ENCODE data around the gene RITA1. TPM values are rescaled to one million over a fixed set of nuclear protein-coding genes. Genes with fewer than 3 reads are reported as not detected.

The RITA1 gene
- total and polyA plus RNA-seq, 3 donors from 2014 or later, result 14.3 to 22.1 (median 20.9) TPM

GRCh38 chr12:113142886-113143332 lies 42.6 kb upstream of the RITA1 start:
- Histone ChIP-seq H3K36me3 (ENCODE audit: low read depth, missing control alignments) (no peaks in the 10 kb centered on the region), H3K4me1 (peaks cover 11% of the 10 kb centered on the region), H3K9me3 (no peaks in the 10 kb centered on the region), H3K27ac (peak overlapping the region; percentile 42 to 72), H3K27me3 (no peaks in the 10 kb centered on the region), H3K4me3 (no peak overlapping the region)
- no peak for DNase-seq
- 66 to 77% methylated on average over 3 to 5 of the region's 5 CpGs for WGBS, 2 donors
- intact Hi-C loops (cut with DNase I; ENCODE audit: low total_unique reads), result no loop called here
- TF ChIP-seq, protein P1, sequence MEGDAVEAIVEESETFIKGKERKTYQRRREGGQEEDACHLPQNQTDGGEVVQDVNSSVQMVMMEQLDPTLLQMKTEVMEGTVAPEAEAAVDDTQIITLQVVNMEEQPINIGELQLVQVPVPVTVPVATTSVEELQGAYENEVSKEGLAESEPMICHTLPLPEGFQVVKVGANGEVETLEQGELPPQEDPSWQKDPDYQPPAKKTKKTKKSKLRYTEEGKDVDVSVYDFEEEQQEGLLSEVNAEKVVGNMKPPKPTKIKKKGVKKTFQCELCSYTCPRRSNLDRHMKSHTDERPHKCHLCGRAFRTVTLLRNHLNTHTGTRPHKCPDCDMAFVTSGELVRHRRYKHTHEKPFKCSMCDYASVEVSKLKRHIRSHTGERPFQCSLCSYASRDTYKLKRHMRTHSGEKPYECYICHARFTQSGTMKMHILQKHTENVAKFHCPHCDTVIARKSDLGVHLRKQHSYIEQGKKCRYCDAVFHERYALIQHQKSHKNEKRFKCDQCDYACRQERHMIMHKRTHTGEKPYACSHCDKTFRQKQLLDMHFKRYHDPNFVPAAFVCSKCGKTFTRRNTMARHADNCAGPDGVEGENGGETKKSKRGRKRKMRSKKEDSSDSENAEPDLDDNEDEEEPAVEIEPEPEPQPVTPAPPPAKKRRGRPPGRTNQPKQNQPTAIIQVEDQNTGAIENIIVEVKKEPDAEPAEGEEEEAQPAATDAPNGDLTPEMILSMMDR (IDR thresholded peaks at IDR 0.05), result no peak
- TF ChIP-seq POLR2A (IDR thresholded peaks at IDR 0.05), result no peak

DNA sequence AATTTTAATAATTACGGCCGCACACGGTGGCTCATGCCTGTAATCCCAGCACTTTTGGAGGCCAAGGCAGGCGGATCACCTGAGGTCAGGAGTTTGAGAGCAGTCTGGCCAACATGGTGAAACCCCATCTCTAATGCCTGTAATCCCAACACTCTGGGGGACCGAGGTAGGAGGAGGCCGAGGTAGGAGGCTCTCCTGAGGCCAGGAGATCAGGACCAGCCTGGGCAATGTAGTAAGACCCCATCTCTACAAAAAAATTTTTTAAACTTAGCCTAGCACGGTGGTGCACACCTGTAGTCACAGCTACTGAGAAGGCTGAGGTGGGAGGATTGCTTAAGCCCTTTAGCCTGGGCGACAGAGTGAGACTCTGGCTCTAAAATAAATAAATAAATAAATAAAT lies 41.6 kb upstream of the RITA1 start:
- H3K4me1 ChIP-seq, result peaks cover 11% of the 10 kb centered on the region
- no peak for DNase-seq
- H3K36me3 ChIP-seq (ENCODE audit: low read depth, missing control alignments), result no peaks in the 10 kb centered on the region
- TF ChIP-seq POLR2A (IDR thresholded peaks at IDR 0.05), result no peak
- TF ChIP-seq, protein P1 (IDR thresholded peaks at IDR 0.05), result no peak
- H3K4me3 ChIP-seq, result no peak overlapping the region
- intact Hi-C loops (cut with DNase I; ENCODE audit: low total_unique reads), result no loop called here
- H3K27me3 ChIP-seq, result no peaks in the 10 kb centered on the region
- 85 to 86% methylated on average over 4 to 8 of the region's 8 CpGs for WGBS, 2 donors
- no peak overlapping the region for H3K27ac ChIP-seq
- H3K9me3 ChIP-seq, result no peaks in the 10 kb centered on the region

DNA sequence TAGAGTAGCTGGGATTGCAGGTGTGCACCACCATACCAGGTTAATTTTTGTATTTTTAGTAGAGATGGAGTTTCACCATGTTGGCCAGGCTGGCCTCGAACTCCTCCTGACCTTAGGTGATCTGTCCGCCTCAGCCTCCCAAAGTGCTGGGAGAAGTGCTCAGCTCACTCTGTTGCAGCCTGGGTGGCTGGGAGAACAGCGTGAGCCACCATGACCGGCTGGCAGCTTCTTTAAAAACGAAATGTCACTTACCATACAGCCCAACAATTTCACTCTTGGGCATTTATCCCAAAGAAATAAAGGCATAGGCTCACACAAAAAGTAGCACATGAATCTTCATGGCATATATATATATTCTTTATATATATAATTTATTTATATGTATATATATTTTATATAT lies 40.7 kb upstream of the RITA1 start:
- Histone ChIP-seq H3K4me3 (no peak overlapping the region), H3K4me1 (peaks cover 11% of the 10 kb centered on the region), H3K9me3 (no peaks in the 10 kb centered on the region), H3K36me3 (ENCODE audit: low read depth, missing control alignments) (no peaks in the 10 kb centered on the region), H3K27me3 (no peaks in the 10 kb centered on the region), H3K27ac (no peak overlapping the region)
- no peak for DNase-seq
- no peak for TF ChIP-seq POLR2A (IDR thresholded peaks at IDR 0.05)
- TF ChIP-seq, protein P1 (IDR thresholded peaks at IDR 0.05), result no peak
- intact Hi-C loops (cut with DNase I; ENCODE audit: low total_unique reads), result no loop called here
- WGBS, 2 donors, result 59 to 70% methylated on average over 5 of the region's 5 CpGs

GRCh38 chr12:113145720-113146551 lies 39.6 kb upstream of the RITA1 start:
- 73 to 82% methylated on average over 12 of the region's 12 CpGs for WGBS, 2 donors
- Histone ChIP-seq H3K4me3 (no peak overlapping the region), H3K4me1 (peaks cover 11% of the 10 kb centered on the region), H3K9me3 (no peaks in the 10 kb centered on the region), H3K27me3 (no peaks in the 10 kb centered on the region), H3K27ac (no peak overlapping the region), H3K36me3 (ENCODE audit: low read depth, missing control alignments) (no peaks in the 10 kb centered on the region)
- TF ChIP-seq, protein P1 (IDR thresholded peaks at IDR 0.05), result no peak
- TF ChIP-seq POLR2A (IDR thresholded peaks at IDR 0.05), result no peak
- intact Hi-C loops (cut with DNase I; ENCODE audit: low total_unique reads), result no loop called here
- DNase-seq, result no peak

DNA sequence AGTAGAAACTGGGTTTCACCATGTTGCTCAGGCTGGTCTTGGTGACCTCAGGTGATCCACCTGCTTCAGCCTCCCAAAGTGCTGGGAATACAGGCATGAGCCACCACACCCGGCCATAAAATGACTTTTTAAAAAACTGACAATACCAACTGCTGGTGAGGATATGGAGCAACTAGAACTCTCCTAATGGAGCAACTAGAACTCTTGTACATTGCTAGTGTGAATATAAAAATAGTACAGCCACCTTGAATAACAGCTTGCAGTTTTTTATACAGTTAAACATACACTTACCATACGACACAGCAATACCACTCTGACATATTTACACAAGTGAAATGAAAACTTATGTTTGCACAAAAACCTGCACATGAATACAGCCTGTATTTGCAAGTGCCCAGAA lies 38.5 kb upstream of the RITA1 start:
- Histone ChIP-seq H3K4me3 (no peak overlapping the region), H3K27ac (no peak overlapping the region), H3K27me3 (no peaks in the 10 kb centered on the region), H3K36me3 (ENCODE audit: low read depth, missing control alignments) (no peaks in the 10 kb centered on the region), H3K9me3 (no peaks in the 10 kb centered on the region), H3K4me1 (peaks cover 6% of the 10 kb centered on the region)
- no peak for DNase-seq
- 89 to 95% methylated on average over 2 of the region's 2 CpGs for WGBS, 2 donors
- intact Hi-C loops (cut with DNase I; ENCODE audit: low total_unique reads), result no loop called here
- TF ChIP-seq, protein P1 (IDR thresholded peaks at IDR 0.05), result no peak

Measured in testis (tissue), 3 donors.